Astrocyte of the spinal cord (primary cell): ENCODE measurements around the gene FASTKD1.
"Not testable (repeated sequence)": the region's sequence is repeated elsewhere in the genome, so short reads cannot be mapped to it uniquely, and the experiment has no call there.

Source experiments
- DNase-seq: peaks from one replicate; pipeline ENCODE4 v3.0.0; 2011; ENCODE audit warnings: low read depth, low spot score
- H3K4me3 ChIP-seq: 2 replicates; pipeline ENCODE4 v1.5.1; 2011; ENCODE audit warnings: low read depth, mild to moderate bottlenecking, low read length, moderate library complexity
- in situ Hi-C: cut with HindIII; loops from 2 replicates; pipeline ENCODE4 v1.10.0; 2017; ENCODE audit warnings: low sequenced_read_pairs
- TF ChIP-seq, protein P1 (sequence below): IDR thresholded peaks from 2 replicates; pipeline ENCODE4 v1.5.1; 2012; ENCODE audit warnings: low read depth, mild to moderate bottlenecking, low read length, inconsistent platforms

FASTKD1 gene

GRCh38 chr2:169599568-169599967, 25.9 kb upstream of the FASTKD1 start:
- TF ChIP-seq, protein P1, sequence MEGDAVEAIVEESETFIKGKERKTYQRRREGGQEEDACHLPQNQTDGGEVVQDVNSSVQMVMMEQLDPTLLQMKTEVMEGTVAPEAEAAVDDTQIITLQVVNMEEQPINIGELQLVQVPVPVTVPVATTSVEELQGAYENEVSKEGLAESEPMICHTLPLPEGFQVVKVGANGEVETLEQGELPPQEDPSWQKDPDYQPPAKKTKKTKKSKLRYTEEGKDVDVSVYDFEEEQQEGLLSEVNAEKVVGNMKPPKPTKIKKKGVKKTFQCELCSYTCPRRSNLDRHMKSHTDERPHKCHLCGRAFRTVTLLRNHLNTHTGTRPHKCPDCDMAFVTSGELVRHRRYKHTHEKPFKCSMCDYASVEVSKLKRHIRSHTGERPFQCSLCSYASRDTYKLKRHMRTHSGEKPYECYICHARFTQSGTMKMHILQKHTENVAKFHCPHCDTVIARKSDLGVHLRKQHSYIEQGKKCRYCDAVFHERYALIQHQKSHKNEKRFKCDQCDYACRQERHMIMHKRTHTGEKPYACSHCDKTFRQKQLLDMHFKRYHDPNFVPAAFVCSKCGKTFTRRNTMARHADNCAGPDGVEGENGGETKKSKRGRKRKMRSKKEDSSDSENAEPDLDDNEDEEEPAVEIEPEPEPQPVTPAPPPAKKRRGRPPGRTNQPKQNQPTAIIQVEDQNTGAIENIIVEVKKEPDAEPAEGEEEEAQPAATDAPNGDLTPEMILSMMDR: no peak
- in situ Hi-C loops: no loop called here
- H3K4me3 ChIP-seq: no peak overlapping the region
- no peak for DNase-seq

- DNase-seq: no peak
- H3K4me3 ChIP-seq: no peak overlapping the region
- TF ChIP-seq, protein P1: no peak
- in situ Hi-C loops: no loop called here
Observed at GRCh38 chr2:169598982-169599381, 25.3 kb upstream of the FASTKD1 start.

- in situ Hi-C loops, DNase-seq, H3K4me3 ChIP-seq: not testable (repeated sequence)
Observed at GRCh38 chr2:169596546-169596945, 22.9 kb upstream of the FASTKD1 start.

DNA sequence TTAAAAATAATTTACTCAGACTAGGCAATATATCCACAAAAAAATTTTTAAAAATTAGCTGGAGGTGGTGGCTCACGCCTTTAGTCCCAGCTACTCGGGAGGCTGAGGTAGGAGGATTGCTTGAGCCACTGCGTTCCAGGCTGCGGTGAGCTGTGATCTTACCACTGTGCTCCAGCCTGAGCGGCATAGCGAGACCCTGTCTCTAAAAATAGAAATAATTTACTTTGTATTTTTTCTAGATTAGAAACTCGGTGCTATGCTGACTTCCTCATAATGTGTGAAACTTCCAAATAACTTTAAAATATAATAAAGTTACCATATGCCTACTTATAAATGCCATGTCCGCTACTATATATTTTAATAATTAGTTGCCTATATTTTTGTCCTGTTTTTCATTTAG, 17.1 kb upstream of the FASTKD1 start:
- no peak for DNase-seq
- TF ChIP-seq, protein P1: no peak
- in situ Hi-C loops: no loop called here

GRCh38 chr2:169585673-169586072, 12.0 kb upstream of the FASTKD1 start:
- in situ Hi-C loops: no loop called here

More for the DNA sequence above, 17.1 kb upstream of the FASTKD1 start:
- H3K4me3 ChIP-seq: no peak overlapping the region

GRCh38 chr2:169584005-169584877, 10.6 kb upstream of the FASTKD1 start, which contains the start of gene PPIG:
PPIG (plus strand) TSS chr2:169584351; CDS start chr2:169604042, 19,691 bp downstream.
- in situ Hi-C loops: no loop called here
- peak; percentile 91 for DNase-seq
- TF ChIP-seq, protein P1: no peak
- H3K4me3 ChIP-seq: peak within 1 kb of the TSS; percentile 77

More at GRCh38 chr2:169585673-169586072, 12.0 kb upstream of the FASTKD1 start:
- H3K4me3 ChIP-seq: peak overlapping the region; percentile 77
- no peak for DNase-seq
- TF ChIP-seq, protein P1: no peak

DNA sequence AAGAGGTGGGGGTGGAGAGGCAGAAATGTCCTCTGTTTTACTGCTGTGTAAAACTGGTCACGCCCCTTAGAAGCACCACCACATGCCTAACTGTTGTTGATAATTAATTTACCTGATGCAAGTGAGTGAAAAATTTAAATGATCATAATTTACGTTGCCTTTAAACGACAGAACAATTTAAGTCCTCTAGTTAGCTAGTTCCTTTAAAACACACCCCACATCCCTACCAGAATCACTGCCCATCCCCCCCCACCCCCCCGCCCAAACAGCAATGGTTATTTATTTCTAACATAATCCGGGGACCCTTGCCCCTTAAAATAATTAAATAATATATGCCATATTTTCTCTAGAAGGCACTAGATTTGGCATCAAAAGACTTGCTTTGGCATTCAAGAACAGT, 9.9 kb upstream of the FASTKD1 start:
- H3K4me3 ChIP-seq: no peak overlapping the region
- TF ChIP-seq, protein P1: no peak
- DNase-seq: no peak
- in situ Hi-C loops: no loop called here

DNA sequence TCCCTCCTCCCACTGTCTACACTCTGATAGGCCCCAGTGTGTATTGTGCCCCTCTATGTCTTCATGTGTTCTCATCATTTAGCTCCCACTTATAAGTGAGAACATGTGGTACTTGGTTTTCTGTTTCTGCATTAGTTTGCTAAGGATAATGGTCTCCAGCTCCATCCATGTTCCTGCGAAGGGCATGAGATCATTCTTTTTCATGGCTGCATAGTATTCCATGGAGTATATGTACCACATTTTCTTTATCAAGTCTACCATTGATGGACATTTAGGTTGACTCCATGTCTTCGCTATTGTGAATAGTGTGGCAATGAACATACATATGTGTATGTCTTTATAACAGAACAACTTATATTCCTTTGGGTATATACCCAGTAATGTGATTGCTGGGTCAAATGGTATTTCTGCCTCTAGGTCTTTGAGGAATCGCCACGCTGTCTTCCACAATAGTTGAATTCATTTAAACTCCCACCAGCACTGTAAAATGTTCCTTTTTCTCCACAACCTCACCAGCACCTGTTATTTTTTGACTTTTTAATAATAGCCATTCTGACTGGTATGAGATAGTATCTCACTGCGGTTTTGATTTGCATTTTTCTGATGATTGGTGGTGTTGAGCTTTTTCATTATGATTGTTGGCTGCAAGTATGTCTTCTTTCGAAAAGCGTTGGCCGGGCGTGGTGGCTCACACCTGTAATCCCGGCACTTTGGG, 9.0 kb upstream of the FASTKD1 start:
- DNase-seq, in situ Hi-C loops, H3K4me3 ChIP-seq: not testable (repeated sequence)
